Ammon's horn (tissue), 1 donor: ENCODE data around the gene LRRC71.

Experiments used
- DNase-seq: peaks from one replicate; pipeline ENCODE4 v3.0.0-alpha.2; 2016; ENCODE audit warnings: low spot score

Gene LRRC71

DNA sequence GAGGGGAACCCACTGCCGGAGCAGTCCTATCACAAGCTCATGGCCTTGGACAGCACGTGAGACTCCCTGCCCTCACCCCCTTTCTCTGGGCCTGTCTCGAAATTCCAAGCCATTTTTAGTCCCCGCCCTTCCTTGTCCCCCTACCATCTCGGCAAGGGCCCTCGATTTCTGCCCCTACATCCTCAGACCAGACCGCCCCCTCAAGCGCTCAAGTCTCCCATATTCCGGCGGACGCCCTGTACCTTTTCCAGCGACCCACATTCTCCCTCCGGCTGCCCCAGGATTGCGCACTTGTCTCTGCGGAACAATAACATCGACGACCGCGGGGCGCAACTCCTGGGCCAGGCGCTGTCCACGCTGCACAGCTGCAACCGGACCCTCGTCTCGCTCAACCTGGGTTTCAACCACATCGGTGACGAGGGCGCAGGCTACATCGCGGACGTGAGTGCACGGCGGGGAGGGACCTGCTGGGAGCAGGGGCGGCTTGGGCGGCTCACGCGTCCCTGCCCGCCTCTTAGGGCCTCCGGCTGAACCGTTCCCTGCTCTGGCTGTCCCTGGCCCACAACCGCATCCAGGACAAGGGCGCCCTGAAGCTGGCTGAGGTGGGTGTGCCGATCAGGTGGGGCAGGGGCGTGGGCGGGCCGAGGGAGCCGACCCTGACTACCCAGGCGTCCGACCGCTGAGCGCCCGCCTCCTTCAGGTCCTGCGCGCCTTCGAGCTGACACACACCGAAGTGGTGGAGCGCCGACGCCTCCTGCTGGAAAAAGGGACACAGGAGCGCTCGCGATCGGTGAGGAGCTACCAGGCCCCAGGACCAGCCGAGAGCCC, 7.0 kb downstream of the LRRC71 start:
- peak; percentile 43 for DNase-seq

DNA sequence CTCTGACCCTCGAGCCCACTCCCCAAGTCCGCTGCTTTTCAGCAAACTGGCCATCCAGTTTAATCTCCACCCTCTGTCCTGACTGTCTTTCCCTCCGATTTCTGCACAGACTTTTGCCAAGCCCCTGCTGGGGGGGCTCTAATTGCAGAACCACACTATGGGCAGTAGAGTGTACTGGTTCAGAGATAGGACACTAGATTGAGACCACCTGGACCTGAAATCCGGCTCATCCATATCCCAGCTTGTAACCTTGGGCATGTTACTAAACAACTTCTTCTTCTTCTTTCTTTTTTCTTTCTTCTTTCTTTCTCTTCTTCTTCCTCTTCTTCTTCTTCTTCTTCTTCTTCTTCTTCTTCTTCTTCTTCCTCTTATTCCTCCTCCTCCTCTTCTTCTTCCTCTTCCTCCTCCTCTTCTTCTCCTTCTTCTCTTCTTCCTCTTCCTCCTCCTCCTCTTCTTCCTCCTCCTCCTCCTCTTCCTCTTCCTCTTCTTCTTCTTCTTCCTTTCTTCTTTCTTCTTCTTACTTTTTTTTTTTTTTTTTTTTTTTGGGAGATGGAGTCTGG, 7.7 kb downstream of the LRRC71 start:
- no peak for DNase-seq

DNA sequence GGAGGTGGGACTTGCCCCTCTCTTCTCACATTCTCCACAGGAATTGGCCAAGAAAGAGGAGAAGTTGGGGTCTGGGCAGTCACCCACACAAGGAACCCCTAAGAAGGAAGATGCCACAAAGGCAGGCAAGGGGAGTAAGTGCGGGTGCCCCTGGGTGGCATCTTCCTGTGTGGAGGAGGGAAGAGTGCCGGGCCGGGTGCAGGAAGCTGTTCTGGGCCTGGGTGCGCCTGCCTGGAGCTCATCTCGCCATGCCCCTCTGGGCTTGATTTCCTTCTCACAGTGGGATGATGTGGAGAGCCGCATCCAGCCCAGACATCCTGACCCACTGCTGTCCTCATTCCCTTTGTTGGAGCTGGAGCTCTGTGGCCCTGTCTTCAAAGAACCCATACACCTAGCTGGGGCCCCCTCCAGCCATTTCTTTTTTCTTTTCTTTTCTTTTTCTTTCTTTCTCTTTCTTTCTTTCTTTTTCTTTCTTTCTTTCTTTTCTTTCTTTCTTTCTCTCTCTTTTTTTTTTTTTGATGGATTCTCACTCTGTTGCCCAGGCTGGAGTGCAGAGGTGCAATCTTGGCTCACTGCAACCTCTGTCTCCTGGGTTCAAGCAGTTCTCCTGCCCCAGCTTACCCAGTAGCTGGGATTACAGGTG, 9.3 kb downstream of the LRRC71 start:
- DNase-seq, result no peak

DNA sequence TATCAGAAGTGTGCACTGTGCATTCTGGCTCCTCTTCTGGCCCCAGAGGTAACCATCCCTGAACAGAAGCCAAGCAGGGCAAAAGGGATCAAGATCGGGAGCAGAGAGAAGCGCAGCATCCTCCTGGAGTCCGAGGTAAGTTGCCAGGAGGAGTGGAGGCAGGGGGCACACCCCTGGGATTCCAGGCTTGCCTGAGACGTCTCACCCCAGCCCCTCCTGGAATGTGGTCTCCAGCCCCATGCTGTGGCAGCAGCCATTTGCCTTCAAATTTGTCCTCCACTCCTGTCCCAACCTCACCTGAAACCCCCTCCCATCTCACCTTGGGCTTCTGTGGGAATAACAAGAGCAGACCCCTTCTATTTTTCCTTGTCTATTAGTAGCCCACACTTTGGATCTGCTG, 10.1 kb downstream of the LRRC71 start:
- no peak for DNase-seq

DNA sequence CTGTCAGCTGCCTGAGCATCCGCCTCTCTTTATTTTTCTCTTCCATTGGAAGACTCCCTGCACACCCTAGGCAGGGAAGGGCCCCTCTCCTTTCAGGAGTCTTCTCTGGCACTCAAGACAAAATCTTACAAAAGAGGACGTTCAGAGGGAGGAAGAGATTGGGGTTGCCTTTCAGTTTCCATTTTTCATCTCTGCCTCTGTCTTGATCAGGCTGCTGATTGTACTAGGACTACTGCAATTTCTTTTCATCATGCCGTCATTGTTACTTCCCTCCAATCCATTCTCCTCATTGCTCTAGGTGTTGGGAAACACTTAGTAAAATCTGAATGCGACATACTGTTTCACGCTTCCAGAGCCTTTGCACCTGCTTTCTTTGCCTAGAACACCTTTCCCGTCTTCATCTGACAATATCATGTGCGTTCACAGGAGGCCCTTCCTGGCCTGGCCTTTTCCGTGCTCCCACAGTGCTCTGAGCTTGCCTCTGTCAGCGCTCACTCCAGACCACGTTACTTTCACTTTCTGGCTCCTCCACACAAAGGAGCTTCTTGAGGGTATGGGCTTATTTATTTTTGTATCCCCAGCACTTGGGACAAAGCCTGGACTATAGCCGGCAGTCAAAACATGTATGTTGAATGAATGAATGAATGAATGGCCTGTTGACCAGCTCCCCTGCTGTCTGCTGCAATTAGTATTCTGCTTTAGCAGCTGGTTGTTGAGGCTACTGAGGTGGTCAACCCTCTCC, 10.9 kb downstream of the LRRC71 start:
- no peak for DNase-seq

DNA sequence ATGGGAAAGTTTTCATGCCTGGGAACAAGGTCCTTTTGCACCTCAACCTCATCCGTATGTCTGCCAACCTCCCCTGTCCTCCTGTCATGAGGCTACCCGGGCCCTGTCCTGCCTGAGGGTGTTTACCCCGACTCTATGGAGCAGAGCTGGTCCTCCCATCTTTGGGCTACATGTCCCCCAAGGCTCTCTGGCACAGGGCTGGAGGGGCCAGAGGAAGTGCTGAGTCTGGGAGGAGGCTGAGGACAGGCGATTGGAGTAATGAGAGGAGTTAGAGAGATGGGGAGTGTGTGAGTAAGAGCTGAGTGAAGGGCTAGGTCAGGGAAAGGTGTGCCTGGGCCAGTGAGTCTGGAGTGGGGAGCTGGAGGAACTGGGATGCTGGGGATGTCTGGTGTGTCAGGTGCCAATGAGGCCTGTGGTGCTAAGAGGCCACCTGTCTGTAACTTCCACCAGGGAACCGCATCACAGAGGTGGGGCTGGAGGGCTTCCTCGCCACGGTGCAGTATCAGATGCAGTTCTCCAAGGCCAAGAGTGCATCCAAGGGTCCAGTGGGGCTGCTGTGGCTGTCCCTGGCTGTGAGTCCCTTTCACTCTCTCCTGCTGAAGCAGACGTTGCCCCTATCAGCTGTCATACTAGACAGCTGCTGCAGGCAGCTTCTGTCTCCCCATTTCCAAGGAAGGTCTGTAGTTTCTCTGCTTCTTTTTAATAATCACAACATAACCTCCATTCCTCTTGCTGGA, 11.7 kb downstream of the LRRC71 start:
- DNase-seq, result no peak

DNA sequence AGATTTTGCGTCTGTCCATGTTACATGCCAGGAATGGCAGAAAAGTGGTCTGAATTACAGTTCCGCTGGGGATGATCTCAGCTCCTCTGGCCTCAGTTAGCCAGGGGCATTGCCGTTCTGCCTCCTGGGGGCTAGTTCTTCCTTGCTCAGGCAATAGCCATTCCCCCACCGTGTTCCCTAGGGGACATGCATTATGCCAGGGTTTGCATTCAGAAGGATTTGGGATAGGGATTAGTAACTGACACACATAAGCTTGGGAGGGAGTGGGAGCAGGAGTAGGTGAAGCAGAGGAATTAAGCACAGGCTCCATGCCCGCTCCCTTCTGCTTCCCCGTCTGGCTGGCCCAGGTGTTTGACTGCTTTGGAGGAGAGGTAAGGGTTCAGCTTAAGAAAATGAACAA, 12.7 kb downstream of the LRRC71 start:
- no peak for DNase-seq

DNA sequence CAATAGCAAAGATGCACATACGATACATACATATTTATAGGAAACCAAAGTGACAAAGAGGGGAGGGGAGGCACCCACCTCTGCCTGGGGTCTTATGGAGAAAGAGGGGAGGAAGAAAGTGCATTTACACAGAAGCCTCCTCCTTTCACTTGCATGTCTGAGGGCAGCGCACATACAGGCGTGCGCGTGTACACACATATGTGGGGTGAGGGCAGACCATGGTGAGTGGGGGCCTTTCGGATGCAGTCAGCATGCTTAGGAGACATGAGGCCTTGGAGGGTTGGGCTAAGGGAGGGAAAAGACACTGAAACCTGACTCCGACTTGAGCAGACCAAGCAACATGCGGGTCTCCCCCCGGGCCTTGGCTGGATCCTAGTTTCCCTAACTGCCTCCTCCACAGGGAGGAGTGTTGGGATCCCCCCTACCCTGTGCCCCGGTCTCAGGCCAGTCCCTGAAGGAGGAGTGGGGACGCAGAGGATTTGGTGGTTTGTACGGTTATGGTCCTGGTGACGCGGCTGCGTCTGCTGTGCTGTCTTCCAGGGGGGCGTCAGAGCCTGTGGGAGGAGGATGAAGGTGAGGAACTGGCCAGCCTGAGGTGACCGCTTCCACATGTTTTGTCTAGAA, 15.2 kb downstream of the LRRC71 start:
- DNase-seq, result no peak

DNA sequence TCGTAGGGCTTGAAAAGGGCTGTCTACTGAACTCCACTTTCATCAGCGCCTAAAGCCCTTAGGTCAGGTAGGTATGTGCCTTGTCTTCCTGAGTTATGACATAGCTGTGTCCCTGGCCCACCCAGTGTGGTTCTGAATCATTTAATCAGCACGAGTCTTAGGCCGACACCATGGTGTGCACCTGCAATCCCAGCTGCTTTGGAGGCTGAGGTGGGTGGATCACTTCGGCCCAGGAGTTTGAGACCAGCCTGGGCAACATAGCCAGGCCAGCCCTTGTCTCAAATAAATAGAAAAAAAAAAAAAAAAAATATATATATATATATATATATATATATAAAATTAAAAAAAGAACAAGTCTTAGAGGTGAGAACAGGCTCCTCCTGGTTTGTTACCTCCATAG, 15.8 kb downstream of the LRRC71 start:
- no peak for DNase-seq

DNA sequence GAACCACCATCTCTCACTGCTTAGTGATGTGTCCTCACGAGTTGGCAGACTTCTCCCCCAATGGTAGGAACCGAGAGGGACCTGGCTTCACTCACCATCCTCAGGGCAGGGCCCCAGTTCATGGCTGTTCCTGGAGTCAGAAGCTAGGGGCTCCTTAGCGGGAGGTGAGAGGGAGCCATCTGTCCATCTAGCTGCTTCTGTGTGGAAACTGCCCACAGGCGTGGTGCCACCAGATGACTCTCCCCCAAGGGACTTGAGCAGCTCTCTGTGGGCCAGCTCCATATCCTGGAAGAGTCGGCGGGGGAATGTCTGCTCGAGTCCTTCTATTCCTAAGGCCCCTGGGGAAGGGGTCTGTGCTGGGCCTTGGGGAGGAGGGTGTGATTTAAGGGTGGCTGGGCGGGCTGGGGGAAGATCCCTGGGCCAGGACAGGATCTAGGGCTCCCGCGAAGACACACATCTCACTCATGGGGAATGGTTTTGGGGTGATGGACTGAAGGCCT, 16.3 kb downstream of the LRRC71 start:
- no peak for DNase-seq

DNA sequence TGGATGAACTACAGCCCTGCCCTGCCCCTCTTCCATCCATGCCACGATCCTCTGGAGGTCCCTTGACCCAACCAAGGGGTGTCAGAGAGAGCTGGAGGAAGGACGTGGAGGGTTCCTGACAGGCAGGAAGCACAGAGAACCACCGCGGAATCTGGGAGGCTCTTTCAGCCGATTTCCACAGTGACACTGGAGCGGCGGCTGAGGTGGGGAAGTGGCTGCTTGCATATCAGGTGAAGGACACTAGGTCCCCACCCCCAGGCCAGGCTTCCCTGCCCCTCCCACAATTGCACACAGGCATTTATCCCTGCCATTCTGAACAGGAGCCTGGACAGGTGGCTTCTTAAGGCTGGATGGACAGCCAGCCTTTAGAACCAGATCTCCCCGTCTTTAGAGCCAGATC, 17.5 kb downstream of the LRRC71 start:
- no peak for DNase-seq

DNA sequence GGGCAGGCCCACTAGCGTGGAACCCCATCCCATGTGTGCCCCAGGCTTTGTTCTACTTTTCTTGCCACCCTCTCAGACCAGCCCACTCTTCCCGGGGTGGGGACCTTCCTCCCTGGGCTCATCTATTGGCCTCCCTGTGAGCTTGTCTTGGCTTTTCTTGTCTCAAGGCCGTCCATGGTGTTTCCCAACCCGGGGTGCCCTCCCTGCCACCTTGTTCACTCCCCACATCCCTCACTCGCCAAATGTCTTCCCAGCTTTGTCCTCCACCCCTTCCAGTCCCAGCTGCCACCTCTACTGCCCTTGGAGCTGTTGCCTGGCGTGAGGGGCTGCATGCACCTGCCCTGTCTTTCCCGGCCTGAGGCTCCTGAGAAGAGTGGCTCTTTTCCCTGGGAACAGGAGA, 18.4 kb downstream of the LRRC71 start:
- no peak for DNase-seq

DNA sequence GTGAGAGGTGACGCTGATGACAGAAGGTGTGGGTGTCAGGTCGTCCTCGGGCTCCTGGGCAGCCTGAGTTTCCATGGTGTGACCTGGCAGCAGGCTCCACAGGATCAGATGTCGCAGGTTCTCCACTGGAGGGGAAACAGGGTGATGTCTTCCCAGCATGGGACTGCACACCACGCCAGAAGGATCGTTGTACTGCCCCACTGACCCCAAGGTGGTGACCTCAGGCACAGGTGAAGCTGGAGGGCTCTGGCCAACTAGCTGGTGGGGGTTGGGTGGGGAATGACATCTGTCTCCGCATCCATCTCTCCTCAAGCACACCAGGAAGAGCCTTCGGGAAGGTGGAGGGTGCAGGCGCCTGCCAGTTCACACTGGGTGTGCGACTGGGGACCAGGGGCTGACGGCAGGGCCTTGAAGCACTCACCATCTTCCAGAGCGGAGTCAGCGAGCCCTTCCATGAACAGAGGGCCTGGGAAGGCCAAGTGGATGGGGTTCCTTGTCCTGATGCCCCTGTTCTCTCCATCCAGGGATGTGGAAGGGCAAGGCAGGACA, 19.4 kb downstream of the LRRC71 start:
- DNase-seq, result no peak

DNA sequence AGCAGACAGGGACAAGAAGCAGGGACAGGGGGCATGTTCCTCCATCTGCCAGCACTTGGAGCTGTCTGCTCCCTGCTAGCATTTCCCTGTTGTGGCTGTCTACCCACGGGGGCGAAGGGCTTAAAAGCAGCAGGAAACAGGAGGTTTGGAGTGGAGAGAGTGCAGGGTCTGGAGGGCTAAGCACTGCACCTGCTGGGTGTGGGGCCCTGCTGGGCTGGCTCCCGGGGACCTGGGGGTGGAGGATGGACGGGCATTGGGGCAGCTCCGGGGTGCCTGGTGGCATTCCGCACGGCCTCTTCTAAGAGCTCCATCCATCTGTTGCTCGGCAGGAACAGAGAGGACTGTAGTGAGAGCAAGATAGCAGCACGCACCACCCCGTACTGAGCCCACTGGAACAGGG, 21.2 kb downstream of the LRRC71 start:
- DNase-seq, result no peak

DNA sequence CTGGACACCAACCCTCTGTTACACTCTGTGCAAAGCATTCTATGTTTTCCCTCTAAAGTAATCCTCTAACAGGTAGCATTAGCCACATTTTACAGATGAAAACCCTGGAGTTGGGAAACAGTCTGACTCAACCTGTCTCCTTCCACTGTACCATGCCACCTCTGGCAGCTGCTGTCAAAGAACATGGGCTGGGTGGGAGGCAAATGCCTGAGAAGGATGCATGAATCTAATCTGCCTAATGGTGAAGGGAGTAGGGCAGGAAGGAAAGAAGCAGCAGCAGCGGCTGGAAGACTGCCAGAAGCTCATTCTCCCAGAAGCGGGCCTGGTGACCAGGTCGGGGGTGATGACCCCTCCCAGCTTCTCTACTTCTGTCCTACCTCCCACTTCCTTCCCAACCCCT, 21.7 kb downstream of the LRRC71 start:
- no peak for DNase-seq

DNA sequence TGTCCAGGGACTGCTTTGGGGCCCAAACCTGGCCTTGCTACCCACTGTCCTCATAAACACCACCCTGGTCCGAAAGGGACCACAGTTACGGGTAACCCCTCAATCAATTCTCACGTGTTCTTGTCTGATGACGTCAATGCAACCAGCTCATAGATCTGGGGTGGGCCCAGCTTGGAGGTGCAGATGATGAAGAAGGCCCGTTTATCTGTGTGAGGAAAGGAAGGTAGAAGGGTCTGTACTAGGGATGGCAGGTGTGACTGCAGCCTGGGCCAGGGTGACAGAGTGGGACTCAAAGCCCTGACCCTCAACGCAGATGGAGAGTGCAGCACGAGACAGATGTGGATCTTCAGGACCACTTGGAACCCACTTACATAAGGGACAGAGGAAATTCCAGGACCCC, 22.1 kb downstream of the LRRC71 start:
- no peak for DNase-seq

DNA sequence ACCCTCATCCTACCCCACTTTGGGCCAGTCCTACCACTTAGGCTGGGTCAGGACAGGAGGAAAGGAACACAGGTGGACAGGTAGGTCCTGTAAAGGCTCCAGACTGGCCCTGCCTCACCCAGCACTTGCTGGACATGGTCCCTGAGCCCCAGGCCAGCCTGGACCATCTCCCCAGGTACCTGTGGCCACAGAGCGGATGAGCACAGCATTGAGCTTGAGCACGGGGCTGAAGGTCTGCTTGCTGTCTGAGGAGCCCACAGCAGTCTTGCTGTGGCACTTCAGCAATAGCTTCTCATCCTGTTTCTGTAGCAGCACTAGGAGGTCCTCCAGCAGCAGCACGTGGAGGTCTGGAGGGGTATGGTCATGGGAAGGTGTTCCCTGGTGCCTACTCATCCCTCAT, 23.3 kb downstream of the LRRC71 start:
- no peak for DNase-seq

DNA sequence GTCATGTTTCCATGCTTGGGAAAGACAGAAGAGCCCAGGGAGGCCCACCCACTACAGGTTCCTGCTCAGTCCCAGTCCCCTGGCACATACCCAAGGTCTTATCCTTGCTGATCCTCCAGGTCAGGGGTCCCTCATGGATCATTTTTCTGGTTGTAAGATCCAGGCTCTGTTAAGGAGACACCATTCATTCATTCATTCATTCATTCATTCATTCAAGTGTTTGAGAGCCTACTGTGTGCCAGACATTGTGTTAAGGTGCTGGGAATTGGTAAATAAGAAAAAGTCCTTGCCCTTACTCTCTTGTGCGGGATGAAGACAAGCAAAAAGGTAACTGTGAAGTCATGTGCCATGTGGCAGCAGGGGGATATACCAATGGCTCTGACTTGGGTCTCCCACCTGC, 23.8 kb downstream of the LRRC71 start:
- DNase-seq, result no peak

DNA sequence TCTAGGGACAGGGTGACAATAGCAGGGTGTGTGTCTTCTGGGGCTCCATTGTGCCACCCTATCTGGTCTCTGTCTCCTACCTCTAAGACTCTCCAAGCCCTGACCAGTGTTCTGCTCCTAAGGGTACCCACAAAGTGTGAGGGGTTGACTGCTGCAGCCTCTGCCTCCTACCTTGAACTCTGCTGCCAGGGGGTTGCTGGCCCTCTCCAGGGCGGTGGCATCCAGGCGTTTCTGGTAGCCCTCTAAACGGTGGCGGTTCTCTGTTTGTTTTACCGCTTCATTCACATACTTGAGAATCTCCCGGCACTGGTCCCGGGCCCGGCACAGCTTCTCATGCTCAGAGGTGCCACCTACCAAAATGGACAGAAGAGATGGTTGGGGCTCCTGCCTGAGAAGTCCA, 24.4 kb downstream of the LRRC71 start:
- no peak for DNase-seq

DNA sequence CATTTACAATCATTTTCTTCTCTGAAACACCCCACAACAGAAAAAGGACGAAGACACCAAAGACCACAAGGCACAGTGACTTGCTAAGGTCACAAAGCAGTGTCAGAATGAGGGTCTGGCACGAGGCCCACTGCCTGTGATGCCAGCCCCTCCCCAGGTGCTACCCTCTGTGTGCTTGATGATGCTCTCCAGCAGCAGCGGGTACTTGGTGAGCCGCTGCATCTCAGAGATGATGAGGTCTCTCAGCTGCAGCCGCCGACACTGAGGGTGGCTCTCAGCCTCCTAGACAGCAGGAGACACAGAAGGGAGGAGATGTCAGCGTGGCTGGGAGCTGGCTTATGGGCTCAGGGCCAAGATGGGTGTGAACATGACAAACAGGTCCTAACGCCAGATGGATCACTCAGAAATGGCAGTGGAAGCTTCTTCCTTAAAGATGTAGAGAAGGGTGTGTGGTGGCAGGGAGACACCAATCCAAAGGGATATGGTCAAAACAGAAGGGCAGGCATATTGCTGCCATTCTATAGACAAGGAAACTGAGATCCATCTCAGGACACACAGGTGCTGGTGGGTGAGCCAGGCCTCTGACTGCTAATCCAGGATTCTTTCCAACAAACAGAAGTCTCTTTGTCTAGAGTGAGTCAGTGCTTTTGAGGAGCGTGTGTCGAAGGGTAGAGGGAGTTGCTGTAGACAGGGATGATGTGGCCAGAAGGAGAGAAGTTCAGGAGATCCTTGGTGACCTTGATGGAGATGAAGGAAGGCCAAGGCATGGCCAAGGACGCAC, 25.6 kb downstream of the LRRC71 start:
- peak; percentile 45 for DNase-seq
